Glomerular endothelial cell (primary cell): ENCODE data around the gene FAM193B. TPM values are rescaled to one million over a fixed set of nuclear protein-coding genes. Genes with fewer than 3 reads are reported as not detected.
"Not testable (repeated sequence)": the region's sequence is repeated elsewhere in the genome, so short reads cannot be mapped to it uniquely, and the experiment has no call there.

ENCODE experiments used
- DNase-seq: peaks from one replicate; pipeline ENCODE4 v3.0.0-alpha.2; 2011; ENCODE audit warnings: low read depth, low spot score; ENCODE audit errors: extremely low read depth
- total RNA-seq: library from RNA; depleted of rRNA; stranded (reverse); fragments of >200 nt; gene quantifications from 2 replicates; pipeline ENCODE4 v1.2.3, GENCODE V29; 2015

FAM193B gene
- total RNA-seq, 1 donor from 2014 or later = 55.1 TPM

DNA sequence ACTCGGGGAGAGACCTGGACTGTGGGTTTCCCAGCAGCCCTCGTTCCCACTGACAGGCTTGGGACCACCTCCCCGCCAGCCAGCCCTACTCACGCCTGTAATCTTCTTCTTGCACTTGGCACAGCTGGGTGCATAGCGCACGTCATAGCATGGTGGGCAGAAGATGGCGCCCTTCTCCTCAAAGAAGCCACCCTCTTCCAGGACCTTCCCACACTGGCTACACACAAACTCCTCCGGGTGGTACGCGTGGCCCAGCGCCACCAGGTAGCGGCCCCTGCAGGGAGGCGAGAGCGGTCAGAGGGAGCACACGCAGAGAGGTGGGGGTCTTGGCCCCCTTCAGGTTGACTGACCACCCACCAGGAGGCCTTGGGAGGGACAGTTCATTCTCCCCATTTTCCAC is 66.4 kb downstream of the FAM193B start:
- no peak for DNase-seq

DNA sequence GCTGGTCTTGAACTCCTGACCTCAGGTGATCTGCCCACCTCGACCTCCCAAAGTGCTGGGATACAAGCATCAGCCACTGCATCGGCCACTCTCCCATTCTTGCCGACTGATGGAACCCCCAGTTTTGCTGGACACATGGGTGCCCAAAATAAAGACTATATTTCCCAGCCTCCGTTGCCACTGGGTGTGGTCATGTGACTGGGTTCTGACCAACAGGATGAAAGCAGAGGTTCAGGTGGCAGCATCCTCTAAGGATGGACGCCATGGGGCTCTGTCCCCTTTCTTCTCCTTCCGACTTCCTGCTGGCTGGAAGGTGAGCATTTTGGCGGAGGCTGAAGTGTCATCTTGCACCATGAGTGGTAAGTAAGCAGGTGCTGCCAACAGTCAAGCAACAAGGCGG is 67.2 kb downstream of the FAM193B start:
- no peak for DNase-seq

DNA sequence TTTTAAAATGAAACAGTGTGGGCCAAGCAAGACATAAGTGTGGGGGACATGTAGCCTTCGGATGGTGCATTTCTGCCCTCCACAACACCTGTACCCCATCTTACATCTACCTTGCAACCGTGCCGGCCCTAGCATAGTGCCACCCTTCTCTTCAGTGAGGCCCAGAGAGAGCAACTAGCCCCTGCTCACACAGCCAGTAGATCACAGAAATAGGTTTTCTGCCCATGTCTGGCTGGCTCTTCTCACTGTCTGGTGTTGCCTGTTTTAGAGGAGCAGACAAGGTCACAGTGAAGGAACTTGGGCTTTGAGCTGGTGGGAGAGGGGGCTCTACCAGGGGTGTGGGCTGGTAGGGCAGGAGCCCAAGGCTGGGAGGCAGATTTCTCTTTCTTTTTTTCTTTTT is 68.1 kb downstream of the FAM193B start:
- DNase-seq = no peak

DNA sequence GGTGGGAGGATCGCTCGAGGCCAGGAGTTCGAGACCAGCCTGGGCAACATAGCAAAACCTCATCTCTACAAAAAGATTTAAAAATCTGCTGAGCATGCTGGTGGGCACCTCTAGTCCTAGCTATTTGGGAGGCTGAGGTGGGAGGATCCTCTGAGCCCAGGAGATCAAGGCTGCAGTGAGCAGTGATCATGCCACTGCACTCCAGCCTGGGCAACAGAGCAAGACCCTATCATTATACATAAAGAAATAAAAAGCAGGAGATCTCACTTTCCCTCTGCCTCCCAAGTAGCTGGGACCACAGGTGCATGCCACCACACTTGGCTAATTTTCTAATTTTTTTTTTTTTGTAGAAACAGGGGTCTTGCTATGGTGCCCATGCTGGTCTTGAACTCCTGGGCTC is 68.6 kb downstream of the FAM193B start:
- DNase-seq = not testable (repeated sequence)

DNA sequence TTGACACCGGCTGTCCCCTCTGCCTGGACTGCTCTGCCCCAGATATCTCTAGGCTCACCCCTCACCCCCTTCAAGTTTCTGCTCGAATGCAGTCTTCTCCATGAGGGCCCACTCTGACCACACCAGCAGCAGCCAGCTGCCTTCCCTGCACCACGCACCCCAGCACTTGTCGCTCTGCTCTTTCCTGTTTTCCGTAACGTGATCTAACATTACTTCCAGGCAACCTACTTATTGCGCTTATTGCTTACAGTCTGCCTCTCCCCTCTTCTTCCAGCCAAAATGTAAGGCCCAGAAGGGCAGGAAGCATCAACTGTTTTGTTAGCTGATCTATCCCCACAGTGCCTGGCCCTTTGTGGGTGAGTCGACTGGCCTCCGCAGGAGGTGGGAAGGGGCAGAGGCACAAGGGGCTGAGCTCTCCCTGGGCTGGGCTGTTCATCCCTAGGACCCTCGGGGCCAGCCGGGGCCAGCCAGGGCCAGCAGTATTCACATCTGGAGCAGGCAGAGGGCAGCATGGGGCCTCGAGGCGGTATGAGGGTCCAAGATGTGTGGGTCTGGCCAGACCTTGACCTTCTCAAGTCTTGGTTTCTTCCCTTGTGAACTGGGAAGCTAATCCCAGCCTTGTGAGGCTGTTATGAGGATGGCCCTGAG is 69.3 kb downstream of the FAM193B start:
- no peak for DNase-seq

DNA sequence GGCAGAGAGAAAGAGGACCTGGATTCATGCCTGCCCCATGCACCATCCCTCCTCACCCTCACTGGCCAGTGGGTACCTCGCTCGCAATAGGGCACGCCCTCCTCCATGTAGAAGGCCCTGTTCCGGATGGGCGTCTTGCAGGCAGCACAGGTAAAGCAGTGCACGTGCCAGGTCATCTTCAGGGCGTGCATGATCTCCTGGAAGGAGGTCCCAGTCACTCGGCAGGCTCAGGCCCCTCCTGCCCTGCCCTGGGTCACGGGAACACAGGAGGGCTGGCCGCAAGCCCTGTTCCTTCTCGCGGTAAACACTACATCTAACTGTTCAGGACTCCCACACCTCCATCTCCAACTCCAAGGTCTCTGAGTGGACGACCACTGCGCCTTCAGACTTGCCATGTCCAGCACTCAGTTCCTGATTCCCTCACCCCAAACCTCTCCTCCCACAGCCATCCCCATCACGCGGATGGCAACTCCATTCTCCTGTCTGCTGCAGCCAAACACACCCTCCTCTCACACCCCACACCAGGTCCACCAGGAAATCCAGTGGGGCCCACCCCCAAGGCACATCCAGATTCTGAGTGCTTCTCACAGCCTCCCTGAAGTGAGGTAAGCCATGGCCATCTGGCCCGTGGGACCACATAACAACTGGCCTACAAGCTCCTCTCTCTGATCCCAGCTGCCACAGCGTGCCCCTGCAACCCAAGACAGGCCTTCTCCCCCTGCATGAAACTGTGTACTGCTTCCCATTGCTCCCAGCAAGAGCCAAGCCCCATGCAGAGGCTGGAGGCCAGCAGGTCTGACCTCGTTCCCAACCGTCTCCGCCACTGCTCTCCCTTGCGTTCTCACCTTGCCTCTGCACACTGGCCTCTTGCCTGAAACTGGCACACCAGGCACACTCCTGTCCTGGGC is 70.1 kb downstream of the FAM193B start:
- DNase-seq = no peak

DNA sequence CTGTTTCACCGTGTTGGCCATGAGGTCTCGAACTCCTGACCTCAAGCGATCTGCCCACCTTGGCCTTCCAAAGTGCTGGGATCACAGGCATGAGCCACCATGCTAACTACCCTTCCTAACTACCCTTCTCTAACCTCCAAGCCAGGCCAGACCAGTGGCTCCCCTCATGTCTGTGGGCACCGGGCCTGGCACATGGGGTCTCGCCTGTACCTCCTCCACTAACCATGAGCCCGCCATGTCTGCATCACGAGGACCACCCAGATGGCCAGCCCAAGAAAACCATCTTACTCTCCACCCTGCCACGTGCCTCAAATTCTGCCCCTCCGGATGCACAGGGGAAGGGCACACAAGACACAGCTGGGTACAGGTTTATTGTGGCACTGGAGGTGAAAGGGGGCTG is 71.3 kb downstream of the FAM193B start:
- DNase-seq = no peak

DNA sequence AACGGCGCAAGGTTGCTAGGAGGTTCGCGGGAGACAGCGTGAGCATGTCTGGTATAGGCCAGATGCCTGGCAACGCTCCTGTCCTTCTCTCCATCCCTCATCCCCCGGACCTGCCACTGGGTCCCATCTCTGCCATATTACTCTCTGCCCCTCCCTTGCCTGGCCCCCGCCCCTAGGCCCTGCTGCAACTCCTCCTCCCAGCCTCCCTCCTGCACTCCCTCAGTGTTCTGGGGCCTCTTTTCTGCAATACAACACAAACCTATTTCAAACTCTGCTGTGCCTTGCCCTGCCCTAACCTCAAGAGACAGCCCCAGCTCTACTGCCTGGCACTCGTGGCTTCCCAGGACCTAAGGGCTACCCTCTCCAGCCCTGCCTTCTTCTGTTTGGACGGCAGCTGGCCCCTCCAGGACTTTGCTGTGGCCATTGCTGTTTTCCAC is 72.0 kb downstream of the FAM193B start:
- DNase-seq = no peak

DNA sequence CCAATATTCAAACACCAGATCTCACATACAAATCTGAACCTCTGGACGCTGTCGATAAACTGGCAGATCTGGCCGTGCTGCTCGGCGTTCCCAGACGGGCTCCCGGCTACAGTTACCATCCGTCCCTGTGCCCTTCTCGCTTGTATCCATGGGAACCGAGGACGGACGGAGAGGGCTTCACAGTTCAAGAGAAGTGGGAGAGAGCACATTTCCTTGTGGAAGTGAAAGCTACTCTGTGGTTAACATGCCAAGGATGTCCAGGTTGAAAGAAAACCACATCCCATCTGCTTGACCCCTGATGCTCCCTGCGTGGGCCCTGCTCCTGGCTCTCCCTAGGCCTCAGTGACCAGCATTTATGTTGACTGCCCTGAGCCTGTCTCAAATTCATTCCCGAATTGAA is 74.6 kb downstream of the FAM193B start:
- DNase-seq = no peak

DNA sequence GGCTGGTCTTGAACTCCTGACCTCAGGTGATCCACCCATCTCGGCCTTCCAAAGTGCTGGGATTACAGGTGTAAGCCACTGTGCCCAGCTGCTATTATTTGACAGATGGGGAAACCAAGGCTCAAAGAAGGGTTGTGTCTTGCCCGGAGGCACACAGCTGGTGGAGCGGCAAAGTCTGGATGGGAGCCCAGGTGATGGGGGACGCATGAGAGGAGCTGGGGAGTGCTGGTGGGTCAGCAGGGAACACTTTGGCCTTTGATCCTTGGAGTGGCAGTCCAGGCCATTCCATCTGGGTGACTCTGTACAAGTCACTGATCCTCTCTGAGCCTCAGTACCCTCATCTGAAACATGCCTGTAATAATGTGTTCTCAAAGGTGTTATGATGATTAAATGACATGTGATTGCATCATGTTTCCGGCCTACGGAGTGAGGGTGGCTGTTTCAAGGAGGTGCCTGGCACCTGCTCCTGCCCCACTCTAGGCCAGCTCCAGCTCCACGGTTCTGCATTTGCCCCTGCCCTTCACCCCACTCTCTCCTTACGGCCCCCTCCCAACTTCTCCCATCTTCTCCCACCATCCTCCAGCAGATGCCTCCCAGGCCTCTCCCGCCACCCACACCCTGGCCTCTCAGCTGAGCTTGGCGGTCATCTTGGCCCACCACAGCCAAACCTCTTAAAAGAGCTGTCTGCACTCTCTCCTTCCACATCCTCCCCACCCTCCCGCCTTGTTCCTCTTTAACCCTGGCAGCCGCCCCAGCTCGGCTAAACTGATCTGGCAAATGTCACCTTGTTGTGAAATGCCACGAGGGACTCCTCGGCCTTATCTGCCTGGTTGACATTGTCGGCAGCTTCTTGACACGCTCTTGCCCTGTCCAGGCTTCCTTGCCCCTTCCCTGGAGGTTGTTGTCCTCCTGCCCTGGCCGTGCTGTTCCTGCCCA is 75.4 kb downstream of the FAM193B start:
- no peak for DNase-seq

DNA sequence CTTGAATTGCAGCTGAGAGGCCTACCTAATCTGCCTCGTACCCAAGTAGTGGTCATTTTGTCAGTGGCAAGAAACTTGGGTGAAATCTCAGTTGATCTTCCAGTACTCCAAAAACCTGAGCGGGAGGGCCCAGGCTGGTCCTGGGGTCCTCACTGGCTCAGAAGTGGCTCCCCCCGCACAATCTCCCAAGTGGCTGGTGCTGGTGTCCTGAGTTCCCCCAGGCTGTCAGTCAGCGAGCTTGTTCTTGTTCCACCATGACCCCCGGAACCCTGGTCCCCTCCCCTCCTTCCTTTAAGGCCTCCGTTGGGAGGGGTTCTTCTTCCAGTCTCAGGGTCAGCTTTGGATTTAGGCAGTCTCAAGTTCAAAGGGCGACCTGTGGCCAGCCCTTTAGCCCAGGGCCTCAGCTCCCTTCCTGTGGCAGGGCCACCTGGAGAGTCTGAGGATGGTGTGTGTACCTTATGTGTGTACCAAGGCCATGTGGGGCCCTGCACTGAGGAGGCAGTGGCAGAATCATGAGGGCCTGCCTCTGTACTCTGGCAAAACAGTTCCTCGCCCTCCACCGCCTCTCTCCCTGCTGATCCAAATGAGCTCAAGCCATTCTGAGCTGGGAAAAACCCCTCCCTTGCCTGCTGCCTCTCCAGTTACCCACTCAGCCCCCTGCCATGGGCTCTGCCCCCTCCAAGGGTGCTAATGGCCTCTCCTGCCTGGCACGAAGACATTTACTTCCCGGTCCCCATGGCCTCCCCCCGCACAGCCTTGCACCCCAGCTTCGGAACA is 76.5 kb downstream of the FAM193B start:
- no peak for DNase-seq

DNA sequence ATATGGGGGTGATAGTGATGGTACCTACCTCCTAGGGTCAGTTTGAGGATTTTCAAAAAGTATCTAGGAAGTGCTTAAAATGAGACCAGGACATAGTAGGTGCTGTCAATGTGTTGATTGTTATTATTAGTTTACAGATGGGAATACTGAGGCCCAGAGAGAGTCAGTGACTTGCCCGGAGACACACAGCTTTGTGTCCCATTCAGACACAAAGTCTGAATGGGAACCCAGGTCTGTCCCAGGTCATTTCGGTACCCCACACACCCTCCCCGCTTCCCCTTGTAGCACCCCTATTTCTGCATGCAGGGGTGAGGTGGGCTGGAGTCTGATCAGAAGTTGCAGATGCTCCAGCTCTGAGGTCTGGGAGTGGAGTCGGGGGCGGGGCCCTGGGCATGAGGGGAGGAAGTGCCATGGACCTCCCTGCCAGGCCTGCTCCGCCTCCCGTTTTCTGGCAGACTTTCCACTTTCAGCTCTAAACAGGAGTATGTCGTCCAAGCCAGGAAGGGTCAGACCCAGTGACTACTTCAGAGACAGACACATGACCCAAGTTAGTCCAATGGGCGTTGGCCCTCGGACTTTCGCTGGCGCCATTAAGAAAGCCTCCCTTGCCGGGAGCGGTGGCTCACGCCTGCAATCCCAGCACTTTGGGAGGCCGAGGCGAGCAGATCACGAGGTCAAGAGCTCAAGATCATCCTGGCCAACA is 77.7 kb downstream of the FAM193B start:
- no peak for DNase-seq

DNA sequence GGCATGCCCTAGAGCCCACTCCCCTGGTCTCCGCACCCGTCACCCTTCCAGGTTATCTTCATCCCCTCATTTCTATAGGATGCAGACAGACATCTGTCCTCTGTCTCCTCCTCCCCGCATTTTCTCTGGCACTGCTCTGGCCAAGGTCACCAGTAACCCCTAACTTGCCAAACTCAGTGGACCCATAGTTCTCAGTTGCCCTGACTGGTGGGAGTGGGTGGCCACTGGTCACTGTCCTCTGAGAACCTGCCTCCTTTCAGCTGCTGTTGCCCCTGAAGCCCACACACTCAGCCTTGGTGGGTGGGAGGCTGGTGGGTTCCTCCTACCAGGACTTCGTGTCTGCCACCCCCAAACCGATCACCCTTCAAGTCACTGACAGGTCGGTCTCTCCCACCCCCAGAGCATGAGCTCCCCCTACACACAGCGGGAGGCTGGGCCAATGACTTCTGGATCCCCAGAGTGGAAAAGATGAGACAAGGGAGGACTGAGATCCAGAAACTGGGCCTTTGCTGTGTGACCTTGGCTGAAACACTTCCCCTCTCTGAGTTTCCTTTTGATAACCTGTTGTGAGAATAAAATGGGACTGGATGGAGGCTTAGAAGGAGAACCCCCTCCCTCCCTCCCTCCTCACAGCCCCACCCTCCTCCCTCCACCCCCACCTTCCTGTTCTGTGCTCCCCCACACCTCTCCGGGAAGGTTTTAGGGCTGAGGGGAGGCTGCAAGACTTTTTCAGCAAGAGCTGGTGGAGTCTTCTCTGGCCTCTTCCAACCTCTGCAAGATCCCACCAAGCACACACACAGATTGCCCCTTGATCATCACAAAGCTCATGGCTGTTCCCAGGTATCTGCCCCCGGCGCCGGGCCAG is 78.6 kb downstream of the FAM193B start:
- DNase-seq = no peak

DNA sequence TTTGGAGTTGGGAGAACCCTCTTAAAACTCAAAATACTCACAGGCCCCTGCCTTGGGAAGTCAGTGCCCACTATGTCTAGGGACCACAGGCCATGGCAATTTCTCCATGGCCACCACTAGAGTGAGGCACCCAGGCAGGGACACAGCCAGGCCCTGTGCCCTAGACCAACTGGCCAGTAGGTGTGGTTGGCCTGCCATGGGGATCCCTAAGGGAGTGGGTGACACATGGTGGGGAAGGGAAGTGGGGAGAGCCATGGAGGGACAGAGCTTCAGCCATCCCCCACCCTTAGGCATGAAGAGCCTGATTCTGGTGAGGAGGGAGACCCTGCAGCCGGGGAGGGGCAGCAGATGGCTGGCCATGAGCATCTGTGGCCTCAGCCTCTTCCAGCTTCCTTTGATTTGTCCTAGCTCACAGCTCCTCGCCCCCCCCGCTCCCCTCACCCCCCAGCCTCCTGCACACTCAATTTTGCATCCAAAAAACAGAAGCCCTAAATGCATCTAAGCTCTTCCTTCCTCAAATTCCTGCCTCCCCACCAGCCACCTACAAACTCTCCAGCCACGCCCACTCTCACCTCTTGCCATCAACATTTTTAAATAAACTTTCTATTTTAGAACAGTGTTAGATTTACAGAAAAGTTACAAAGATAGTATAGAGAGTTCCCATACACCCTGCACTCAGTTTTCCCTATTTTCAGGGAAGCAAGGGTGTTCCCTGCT is 79.4 kb downstream of the FAM193B start:
- DNase-seq = no peak

DNA sequence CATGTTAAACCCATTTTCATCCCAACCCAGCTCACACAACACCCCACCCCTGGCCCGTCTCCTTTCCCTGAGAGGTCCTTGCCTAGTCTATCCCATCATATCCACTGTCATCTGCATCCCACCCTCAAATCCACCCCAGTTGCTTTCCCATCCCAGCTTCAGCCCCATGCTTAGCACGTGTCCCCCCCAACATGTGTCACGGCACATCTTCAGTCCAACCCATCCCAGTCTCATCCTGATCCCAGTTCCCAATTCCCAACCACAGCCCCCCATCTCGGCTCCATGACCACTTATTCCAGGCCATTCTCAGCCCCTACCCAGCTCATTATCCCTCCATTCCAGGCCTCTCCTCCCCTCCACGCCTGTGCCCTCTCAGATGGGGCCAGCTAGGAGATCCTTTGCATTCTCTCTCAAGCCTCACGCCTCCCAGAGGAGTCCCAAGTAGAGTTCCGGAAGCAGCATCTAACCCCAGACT is 80.3 kb downstream of the FAM193B start:
- no peak for DNase-seq

DNA sequence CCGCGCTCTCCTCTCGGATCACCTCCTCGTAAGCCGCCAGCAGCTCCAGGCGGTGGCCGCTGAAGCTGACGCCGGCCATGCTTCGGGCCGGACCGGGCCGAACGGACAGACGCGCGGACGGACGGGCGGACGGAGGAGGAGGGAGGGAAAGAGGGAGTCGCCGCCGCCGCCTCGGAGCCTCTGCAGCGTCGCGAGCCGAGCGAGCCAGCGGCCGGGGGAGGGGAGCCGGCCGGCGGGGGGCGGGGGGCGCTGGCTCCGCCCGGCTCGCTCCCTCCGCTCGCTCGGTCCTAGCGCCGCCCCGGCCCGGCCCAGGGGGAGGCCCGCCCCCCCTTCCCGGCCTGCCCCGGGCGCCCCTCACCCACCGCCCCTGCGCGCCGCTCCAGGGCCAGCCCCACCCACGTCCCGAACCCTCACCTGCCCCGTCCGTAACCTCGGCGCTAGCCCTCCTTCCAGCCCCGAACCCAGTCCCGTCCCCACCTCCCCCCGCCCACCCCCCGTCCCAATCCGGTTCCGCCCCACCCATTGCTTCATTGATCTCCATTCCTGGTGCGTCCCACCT is 80.8 kb downstream of the FAM193B start, which contains the start of gene DBN1:
Gene DBN1, minus strand, starts transcription at position 192 of the 559 bp plus-strand sequence. Its CDS starts 113 bp downstream, at position 79.
- no peak for DNase-seq
